MM.1S (cell line): ENCODE measurements around the gene GTF2IRD2.
"Not testable (repeated sequence)": the region's sequence is repeated elsewhere in the genome, so short reads cannot be mapped to it uniquely, and the experiment has no call there.

ENCODE experiments used
- DNase-seq: peaks from one replicate; pipeline ENCODE4 v3.0.0-alpha.2; 2015
- H2AFZ ChIP-seq: fragments of 300-600 bp; sonication (generic); 2 replicates; pipeline ENCODE4 v1.6.0; 2016; ENCODE audit warnings: antibody characterized with exemption, low read length
- H3F3A ChIP-seq: fragments of 300-600 bp; sonication (generic); 2 replicates; pipeline ENCODE4 v1.6.1; 2016; ENCODE audit warnings: mild to moderate bottlenecking, antibody characterized with exemption, low read length, moderate library complexity, mixed read lengths; ENCODE audit not compliant: insufficient read depth
- H3K27ac ChIP-seq: fragments of 300-600 bp; sonication (generic); 2 replicates; pipeline ENCODE4 v1.5.1; 2016; ENCODE audit warnings: mild to moderate bottlenecking, low read length
- H3K27me3 ChIP-seq: fragments of 300-600 bp; sonication (generic); replicated peaks from 2 replicates; pipeline ENCODE4 v1.6.0; 2016; ENCODE audit warnings: low read length; ENCODE audit not compliant: insufficient read depth
- H3K36me3 ChIP-seq: fragments of 300-600 bp; sonication (generic); replicated peaks from 2 replicates; pipeline ENCODE4 v1.6.1; 2016; ENCODE audit warnings: mild to moderate bottlenecking, low read length, mixed read lengths; ENCODE audit not compliant: insufficient read depth
- H3K4me1 ChIP-seq: fragments of 300-600 bp; sonication (generic); 2 replicates; pipeline ENCODE4 v1.6.1; 2016; ENCODE audit warnings: low read length, mixed read lengths
- H3K4me2 ChIP-seq: fragments of 300-600 bp; sonication (generic); 2 replicates; pipeline ENCODE4 v1.6.0; 2016; ENCODE audit warnings: low read depth, low read length
- H3K4me3 ChIP-seq: fragments of 300-600 bp; sonication (generic); 2 replicates; pipeline ENCODE4 v1.5.1; 2016; ENCODE audit warnings: low read length, mixed read lengths
- H3K79me2 ChIP-seq: fragments of 300-600 bp; sonication (generic); 2 replicates; pipeline ENCODE4 v1.6.1; 2016; ENCODE audit warnings: mixed run types, low read length, mixed read lengths
- H3K9ac ChIP-seq: fragments of 300-600 bp; sonication (generic); 2 replicates; pipeline ENCODE4 v1.6.1; 2016; ENCODE audit warnings: low read length, mixed read lengths
- H3K9me2 ChIP-seq: fragments of 300-600 bp; sonication (generic); replicated peaks from 2 replicates; pipeline ENCODE4 v1.6.1; 2016; ENCODE audit warnings: mild to moderate bottlenecking, low read length, mixed read lengths; ENCODE audit not compliant: insufficient read depth
- H3K9me3 ChIP-seq: fragments of 300-600 bp; sonication (generic); replicated peaks from 2 replicates; pipeline ENCODE4 v1.6.1; 2016; ENCODE audit warnings: mild to moderate bottlenecking, low read length, mixed read lengths; ENCODE audit not compliant: insufficient read depth
- H4K20me1 ChIP-seq: fragments of 300-600 bp; sonication (generic); 2 replicates; pipeline ENCODE4 v1.6.1; 2016; ENCODE audit warnings: mild to moderate bottlenecking, low read length, moderate library complexity, mixed read lengths; ENCODE audit not compliant: insufficient read depth

The GTF2IRD2 gene

GRCh38 chr7:74850833-74851721, at the start of gene GTF2IRD2:
Gene GTF2IRD2, minus strand, starts transcription at chr7:74851605. Its CDS starts 15,227 bp downstream, at chr7:74836378.
- not testable (repeated sequence) for H3K9ac ChIP-seq, H3K4me2 ChIP-seq, H3K36me3 ChIP-seq, DNase-seq, H3K27ac ChIP-seq, H3K79me2 ChIP-seq, H3K9me2 ChIP-seq, H3K9me3 ChIP-seq, H3K4me3 ChIP-seq, H3K27me3 ChIP-seq, H3K4me1 ChIP-seq, H4K20me1 ChIP-seq, H2AFZ ChIP-seq, H3F3A ChIP-seq

DNA sequence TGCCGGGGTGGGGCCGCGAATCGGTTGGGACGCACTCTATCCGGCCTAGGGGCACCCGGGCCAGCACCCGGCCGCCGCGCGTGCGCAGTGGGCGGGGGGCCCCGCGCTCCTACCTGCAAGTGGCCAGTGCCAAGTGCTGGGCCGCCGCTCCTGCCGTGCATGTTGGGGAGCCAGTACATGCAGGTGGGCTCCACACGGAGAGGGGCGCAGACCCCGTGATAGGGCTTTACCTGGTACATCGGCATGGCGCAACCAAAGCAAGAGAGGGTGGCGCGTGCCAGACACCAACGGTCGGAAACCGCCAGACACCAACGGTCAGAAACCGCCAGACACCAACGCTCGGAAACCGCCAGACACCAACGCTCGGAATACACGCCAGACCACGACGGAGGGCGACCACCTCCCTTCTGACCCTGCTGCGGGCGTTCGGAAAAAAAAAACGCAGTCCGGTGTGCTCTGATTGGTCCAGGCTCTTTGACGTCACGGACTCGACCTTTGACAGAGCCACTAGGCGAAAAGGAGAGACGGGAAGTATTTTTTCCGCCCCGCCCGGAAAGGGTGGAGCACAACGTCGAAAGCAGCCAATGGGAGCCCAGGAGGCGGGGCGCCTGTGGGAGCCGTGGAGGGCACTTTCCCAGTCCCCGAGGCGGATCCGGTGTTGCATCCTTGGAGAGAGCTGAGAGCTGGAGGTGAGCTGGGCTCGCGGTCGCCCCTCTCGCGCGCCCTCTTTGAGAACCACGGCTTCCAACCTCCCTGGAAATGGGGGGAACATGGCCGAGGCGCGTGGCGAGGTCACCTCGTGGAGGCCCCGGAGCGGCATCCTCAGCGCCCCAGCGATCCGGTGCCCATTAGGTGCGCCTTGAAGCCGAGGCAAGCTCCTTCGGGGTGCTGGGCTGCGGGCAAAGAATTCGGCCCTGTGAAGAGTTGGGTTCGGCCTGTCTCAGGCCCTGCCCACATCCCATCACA, 39.0 kb upstream of the GTF2IRD2 start:
- H3F3A ChIP-seq, H3K79me2 ChIP-seq, H2AFZ ChIP-seq, H3K4me2 ChIP-seq, H4K20me1 ChIP-seq, H3K9me3 ChIP-seq, H3K36me3 ChIP-seq, H3K4me1 ChIP-seq, H3K9me2 ChIP-seq, H3K27me3 ChIP-seq: not testable (repeated sequence)
- Histone ChIP-seq H3K4me3 (peak overlapping the region; percentile 60), H3K27ac (peak overlapping the region; percentile 67; the same call in 1 of the 2 replicates), H3K9ac (peak overlapping the region; percentile 71; the same call in 1 of the 2 replicates)
- DNase-seq, result peak; percentile 72

DNA sequence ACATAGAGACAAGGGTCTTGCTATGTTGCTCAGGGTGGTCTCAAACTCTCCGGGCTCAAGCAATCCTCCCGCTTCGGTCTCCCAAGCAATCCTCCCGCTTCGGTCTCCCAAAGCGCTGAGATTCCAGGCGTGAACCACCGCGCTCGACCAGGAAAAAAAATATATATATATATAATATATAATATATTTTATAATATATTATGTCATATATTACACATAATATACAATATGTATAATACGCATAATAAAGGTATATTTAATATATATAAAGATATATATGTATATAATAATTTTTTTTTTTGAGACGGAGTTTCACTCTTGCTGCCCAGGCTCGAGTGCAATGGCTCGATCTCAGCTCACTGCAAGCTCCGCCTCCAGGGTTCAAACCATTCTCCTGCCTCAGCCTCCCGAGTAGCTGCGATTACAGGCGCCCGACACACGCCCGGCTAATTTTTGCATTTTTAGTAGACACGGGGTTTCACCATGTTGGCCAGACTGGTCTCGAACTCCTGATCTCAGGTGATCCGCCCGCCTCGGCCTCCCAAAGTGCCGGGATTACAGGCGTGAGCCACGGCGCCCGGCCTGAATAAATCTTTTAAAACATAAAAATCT, 38.2 kb upstream of the GTF2IRD2 start:
- not testable (repeated sequence) for DNase-seq, H3K27me3 ChIP-seq, H3K36me3 ChIP-seq, H3K4me2 ChIP-seq, H3K27ac ChIP-seq, H3K79me2 ChIP-seq, H3K9me2 ChIP-seq, H3F3A ChIP-seq, H3K4me3 ChIP-seq, H4K20me1 ChIP-seq, H3K9me3 ChIP-seq, H3K9ac ChIP-seq, H3K4me1 ChIP-seq, H2AFZ ChIP-seq

DNA sequence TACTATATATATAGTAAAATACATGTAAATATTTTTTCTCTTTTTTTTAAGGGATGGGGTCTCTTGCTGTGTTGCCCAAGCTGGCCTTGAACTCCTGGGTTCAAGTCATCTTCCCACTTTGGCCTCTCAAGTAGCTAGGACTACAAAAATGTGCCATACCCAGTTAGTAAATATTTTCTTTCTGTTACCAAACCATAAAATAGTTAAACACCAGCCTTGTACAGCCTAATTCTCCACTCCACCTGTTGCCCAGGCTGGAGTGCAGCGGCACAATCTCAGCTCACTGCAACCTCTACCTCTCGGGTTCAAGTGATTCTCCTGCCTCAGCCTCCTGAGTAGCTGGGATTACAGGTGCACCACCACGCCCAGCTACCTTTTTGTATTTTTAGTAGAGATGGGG, 33.9 kb upstream of the GTF2IRD2 start:
- H3K9ac ChIP-seq, DNase-seq, H3F3A ChIP-seq: not testable (repeated sequence)

DNA sequence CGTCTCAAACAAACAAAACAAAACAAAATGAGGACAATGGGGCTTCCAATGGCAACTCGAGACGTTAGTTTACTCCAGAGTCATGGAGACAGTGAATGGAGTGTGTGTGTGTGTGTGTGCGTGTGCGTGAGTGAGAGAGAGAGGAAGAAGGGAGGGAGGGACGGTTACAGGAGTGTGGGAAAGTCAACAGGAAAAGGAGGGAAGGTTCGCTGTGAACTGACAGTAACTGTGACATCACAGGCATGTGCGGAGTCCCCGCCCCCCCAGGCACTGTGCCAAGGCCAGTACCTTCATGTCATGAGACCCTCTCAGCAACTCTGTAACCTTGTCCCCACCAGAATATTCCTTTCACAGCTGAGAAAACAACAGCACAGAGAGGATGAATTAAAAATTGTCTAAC, 30.7 kb upstream of the GTF2IRD2 start:
- H3F3A ChIP-seq, H3K9ac ChIP-seq, H3K4me3 ChIP-seq, H4K20me1 ChIP-seq, H3K4me2 ChIP-seq, H3K27me3 ChIP-seq, H3K79me2 ChIP-seq, H3K4me1 ChIP-seq, H3K27ac ChIP-seq, DNase-seq, H3K9me2 ChIP-seq, H3K9me3 ChIP-seq, H2AFZ ChIP-seq, H3K36me3 ChIP-seq: not testable (repeated sequence)

More for the DNA sequence above, 33.9 kb upstream of the GTF2IRD2 start:
- H3K36me3 ChIP-seq, H3K9me2 ChIP-seq, H3K27me3 ChIP-seq, H3K4me1 ChIP-seq, H3K9me3 ChIP-seq, H3K4me3 ChIP-seq, H3K4me2 ChIP-seq, H4K20me1 ChIP-seq, H3K79me2 ChIP-seq, H3K27ac ChIP-seq, H2AFZ ChIP-seq: not testable (repeated sequence)

- H3K27ac ChIP-seq, DNase-seq: not testable (repeated sequence)
These were observed 23.5 kb upstream of the GTF2IRD2 start for GRCh38 chr7:74874748-74875512.

GRCh38 chr7:74874104-74874747, 22.8 kb upstream of the GTF2IRD2 start:
- not testable (repeated sequence) for H3K4me1 ChIP-seq, H3K9me2 ChIP-seq, H3F3A ChIP-seq, DNase-seq, H3K9me3 ChIP-seq, H3K27me3 ChIP-seq, H3K27ac ChIP-seq, H3K9ac ChIP-seq, H3K36me3 ChIP-seq, H3K4me2 ChIP-seq, H2AFZ ChIP-seq, H3K79me2 ChIP-seq, H4K20me1 ChIP-seq, H3K4me3 ChIP-seq

More at GRCh38 chr7:74874748-74875512, 23.5 kb upstream of the GTF2IRD2 start:
- H3K79me2 ChIP-seq, H3K9me3 ChIP-seq, H2AFZ ChIP-seq, H3F3A ChIP-seq, H3K4me3 ChIP-seq, H4K20me1 ChIP-seq, H3K4me1 ChIP-seq, H3K9me2 ChIP-seq, H3K27me3 ChIP-seq, H3K36me3 ChIP-seq, H3K4me2 ChIP-seq, H3K9ac ChIP-seq: not testable (repeated sequence)
